GM19099 (cell line): ENCODE data around the gene CYP2U1.

Experiments used
- POLR2A ChIP-seq: IDR thresholded peaks from 3 replicates; pipeline ENCODE4 v1.6.1; 2011; ENCODE audit warnings: low read depth; ENCODE audit not compliant: insufficient read length; ENCODE audit errors: extremely low read depth

CYP2U1 gene

GRCh38 chr4:107996949-107997788 lies 65.8 kb downstream of the CYP2U1 start:
- TF ChIP-seq POLR2A = no peak

GRCh38 chr4:107997794-107998193 lies 66.4 kb downstream of the CYP2U1 start:
- TF ChIP-seq POLR2A = no peak

GRCh38 chr4:107999932-108000539 lies 68.7 kb downstream of the CYP2U1 start:
- no peak for TF ChIP-seq POLR2A

- no peak for TF ChIP-seq POLR2A
Measured at GRCh38 chr4:108001540-108002135, 70.3 kb downstream of the CYP2U1 start.
